Nephron progenitor cell (in vitro differentiated cells): ENCODE data around the gene SORCS2.
A peak's percentile ranks its signal among the peaks of the same experiment; 100 is the strongest.

Experiments used
- DNase-seq: peaks from one replicate; pipeline ENCODE4 v3.0.0; 2021
- H3K27ac Mint-ChIP-seq: 2 replicates; pipeline ENCODE4 v1.8.0; 2021; ENCODE audit warnings: mild to moderate bottlenecking, moderate library complexity, mixed read lengths
- H3K27me3 Mint-ChIP-seq: 2 replicates; pipeline ENCODE4 v1.8.0; 2021; ENCODE audit warnings: mild to moderate bottlenecking, low read depth, mixed read lengths; ENCODE audit not compliant: poor library complexity
- H3K36me3 Mint-ChIP-seq: 2 replicates; pipeline ENCODE4 v1.8.0; 2021; ENCODE audit warnings: low read depth, mixed read lengths
- H3K4me1 Mint-ChIP-seq: 2 replicates; pipeline ENCODE4 v1.8.0; 2021; ENCODE audit warnings: mixed read lengths
- H3K4me3 Mint-ChIP-seq: 2 replicates; pipeline ENCODE4 v1.8.0; 2021; ENCODE audit warnings: mild to moderate bottlenecking, moderate library complexity, mixed read lengths
- H3K9me3 Mint-ChIP-seq: 2 replicates; pipeline ENCODE4 v1.8.0; 2021; ENCODE audit warnings: mild to moderate bottlenecking, moderate library complexity, mixed read lengths
- TF ChIP-seq, protein P1 (sequence below): fragments of 200-600 bp; sonication (generic); IDR thresholded peaks from 2 replicates; pipeline ENCODE4 v1.5.0; 2021; ENCODE audit warnings: antibody characterized with exemption

The SORCS2 gene

DNA sequence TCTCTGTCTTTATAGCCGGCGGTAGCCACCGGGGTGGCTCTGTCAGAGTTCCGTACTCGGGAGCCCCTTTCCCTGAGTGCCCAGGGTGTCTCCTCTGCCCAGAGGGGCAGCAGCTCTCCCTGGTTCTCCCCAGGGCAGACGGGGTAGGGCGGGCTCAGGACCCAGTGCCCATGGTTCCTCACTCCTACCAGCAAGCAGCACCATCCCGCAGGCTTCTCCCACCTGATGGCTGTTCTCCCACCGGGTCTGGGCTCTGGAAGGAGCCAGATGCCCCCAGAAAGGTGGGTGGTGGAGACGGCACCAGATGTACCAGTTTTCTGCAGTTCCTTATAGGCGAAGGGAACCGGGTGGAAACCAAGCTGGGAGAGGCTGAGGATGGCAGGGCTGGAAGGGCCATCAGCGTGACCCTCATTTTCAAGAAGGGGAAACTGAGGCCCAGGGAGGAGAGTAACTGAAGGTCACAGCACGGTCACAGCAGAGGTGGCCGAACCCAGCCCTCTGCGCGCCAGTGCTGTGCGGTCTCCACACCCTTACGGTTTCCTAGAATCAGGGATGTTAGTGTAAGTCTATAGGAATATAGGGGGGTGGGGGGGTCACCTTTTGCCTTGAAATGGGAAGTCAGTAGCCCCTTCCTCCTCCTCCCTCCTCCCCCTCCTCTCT, 548.7 kb downstream of the SORCS2 start:
- no peak for DNase-seq
- peaks cover 26% of the 10 kb centered on the region for H3K4me1 Mint-ChIP-seq
- H3K27ac Mint-ChIP-seq, result no peak overlapping the region
- no peaks in the 10 kb centered on the region for H3K9me3 Mint-ChIP-seq
- no peaks in the 10 kb centered on the region for H3K36me3 Mint-ChIP-seq
- TF ChIP-seq, protein P1, sequence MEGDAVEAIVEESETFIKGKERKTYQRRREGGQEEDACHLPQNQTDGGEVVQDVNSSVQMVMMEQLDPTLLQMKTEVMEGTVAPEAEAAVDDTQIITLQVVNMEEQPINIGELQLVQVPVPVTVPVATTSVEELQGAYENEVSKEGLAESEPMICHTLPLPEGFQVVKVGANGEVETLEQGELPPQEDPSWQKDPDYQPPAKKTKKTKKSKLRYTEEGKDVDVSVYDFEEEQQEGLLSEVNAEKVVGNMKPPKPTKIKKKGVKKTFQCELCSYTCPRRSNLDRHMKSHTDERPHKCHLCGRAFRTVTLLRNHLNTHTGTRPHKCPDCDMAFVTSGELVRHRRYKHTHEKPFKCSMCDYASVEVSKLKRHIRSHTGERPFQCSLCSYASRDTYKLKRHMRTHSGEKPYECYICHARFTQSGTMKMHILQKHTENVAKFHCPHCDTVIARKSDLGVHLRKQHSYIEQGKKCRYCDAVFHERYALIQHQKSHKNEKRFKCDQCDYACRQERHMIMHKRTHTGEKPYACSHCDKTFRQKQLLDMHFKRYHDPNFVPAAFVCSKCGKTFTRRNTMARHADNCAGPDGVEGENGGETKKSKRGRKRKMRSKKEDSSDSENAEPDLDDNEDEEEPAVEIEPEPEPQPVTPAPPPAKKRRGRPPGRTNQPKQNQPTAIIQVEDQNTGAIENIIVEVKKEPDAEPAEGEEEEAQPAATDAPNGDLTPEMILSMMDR, result no peak
- no peak overlapping the region for H3K4me3 Mint-ChIP-seq
- peaks cover 3% of the 10 kb centered on the region for H3K27me3 Mint-ChIP-seq

DNA sequence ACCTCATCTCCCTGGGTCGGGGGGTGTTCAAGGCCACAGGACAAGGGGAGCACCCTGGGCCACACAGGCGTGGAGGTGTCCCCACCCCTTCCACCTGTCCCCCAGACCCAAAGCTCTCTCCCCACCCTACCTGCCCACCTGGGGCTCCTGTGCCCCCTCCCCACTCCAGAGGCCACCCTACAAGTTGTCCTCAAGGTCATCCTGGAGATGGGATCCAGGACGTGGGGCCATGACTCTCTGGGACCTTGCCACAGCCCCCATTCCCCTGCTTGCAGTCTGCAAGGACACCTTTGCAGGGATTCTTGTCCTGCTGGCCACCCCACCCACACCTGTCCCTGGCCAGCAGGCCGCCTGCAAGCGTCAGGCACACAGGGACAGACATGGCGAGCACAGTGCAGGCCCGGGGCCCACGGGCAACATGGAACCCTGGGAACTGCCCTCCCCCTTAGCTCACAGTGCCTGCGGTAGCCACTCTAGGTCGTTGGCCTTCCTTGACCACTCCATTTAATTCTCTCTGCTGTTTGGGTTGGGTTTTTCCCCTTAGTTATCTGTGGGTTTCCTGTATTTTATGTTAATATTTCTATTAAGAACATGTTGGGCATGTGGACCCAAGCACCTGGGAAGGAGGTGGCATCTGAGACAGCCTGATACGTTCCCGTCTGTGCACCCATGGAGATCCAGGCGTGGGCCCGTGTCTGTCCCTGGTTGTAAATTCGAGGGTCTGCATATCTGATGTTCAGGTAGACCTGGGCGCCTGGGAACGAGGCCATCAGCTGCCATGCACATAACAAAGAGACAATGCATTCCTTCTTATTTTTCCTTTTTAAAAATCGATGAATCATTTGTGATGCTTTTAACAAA, 549.8 kb downstream of the SORCS2 start:
- Mint-ChIP-seq H3K4me1 (peaks cover 36% of the 10 kb centered on the region), H3K9me3 (peaks cover 3% of the 10 kb centered on the region), H3K27ac (no peak overlapping the region), H3K36me3 (no peaks in the 10 kb centered on the region), H3K27me3 (peaks cover 3% of the 10 kb centered on the region), H3K4me3 (no peak overlapping the region)
- TF ChIP-seq, protein P1, result no peak
- DNase-seq, result no peak

DNA sequence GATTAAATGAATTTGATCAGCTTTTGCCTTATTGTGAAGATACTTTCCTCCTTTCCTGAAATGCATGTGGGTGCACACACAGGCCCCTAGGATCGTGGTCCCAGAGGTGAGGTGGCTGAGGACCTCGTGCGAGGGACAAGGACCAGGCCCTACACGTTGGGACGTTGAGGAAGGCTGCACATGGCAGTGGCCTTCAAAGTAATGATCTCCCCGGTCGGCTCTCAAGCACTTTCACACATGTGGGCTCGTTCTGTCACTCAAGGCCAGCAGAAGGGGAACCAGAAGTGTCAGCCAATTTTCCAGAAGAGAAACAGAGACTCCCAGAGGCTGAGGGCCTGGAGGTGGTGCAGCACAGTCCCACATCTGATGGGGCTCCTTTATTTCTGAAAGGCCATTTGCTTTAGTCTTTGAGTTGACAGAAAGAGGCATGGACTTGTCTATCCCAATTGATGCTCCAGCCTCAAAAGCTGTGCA, 550.5 kb downstream of the SORCS2 start:
- peaks cover 5% of the 10 kb centered on the region for H3K36me3 Mint-ChIP-seq
- DNase-seq, result no peak
- TF ChIP-seq, protein P1, result no peak
- H3K4me1 Mint-ChIP-seq, result peaks cover 42% of the 10 kb centered on the region
- H3K4me3 Mint-ChIP-seq, result no peak overlapping the region
- H3K27me3 Mint-ChIP-seq, result peaks cover 6% of the 10 kb centered on the region
- H3K9me3 Mint-ChIP-seq, result peaks cover 9% of the 10 kb centered on the region
- no peak overlapping the region for H3K27ac Mint-ChIP-seq

DNA sequence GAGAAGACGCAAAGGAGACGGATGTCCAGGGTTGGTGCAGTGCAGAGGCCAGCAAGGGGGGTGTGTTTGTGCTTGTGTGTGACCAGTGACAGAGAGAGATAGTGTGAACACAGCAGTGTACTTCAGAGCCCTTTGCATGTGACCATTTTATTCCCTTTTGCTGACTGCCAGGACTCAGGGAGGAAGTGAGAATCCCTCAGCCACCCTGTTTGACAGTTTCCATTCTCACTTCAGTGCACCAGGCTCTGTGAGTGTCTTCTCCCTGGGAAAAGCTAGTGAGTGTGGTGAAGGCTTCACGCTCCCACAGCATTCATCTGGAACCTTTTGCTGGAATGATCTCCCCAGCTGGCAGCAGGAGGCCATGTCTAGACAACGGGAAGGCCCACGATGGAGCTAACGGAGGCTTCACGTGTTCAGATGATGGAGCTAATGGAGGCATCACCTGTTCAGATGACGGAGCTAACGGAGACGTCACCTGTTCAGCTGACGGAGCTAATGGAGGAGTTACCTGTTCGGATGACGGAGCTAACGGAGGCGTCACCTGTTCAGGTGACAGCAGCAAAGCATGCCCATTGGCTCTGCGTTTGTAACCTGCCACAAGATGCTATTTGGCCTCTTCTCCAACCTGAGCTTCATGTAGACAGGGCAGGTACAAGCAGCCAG, 551.9 kb downstream of the SORCS2 start:
- peaks cover 20% of the 10 kb centered on the region for H3K9me3 Mint-ChIP-seq
- H3K27ac Mint-ChIP-seq, result peak overlapping the region; percentile 12
- H3K4me1 Mint-ChIP-seq, result peaks cover 57% of the 10 kb centered on the region
- peaks cover 6% of the 10 kb centered on the region for H3K27me3 Mint-ChIP-seq
- H3K4me3 Mint-ChIP-seq, result no peak overlapping the region
- DNase-seq, result no peak
- TF ChIP-seq, protein P1, result no peak
- H3K36me3 Mint-ChIP-seq, result peaks cover 16% of the 10 kb centered on the region

DNA sequence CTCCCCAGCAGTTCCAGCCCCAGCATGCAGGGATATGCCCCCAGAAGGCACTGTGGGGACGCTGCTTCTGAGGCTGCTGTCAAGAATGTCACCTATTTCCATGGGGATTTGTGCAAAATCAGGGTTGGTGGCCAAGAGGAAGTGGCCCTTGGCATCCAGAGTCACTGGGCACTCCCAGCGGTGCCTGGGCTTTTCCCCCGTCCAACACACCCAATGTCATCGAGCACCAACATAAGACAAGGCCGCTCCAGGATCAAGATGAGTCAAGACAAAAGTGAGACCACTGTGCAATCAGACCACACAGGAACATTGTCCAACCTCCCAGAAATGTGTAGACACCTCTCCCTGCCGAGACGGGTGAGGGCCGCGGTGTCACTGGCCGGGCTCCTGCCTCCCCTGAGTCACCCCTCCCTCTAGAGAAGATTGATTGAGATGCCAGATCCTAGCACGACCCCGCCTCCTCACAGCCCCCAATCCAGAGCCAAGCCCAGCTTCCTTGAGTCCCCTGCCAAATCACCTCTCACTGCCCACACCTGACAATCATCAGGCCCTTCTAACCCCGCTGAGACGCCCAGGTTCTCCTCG, 553.1 kb downstream of the SORCS2 start:
- Mint-ChIP-seq H3K9me3 (peaks cover 20% of the 10 kb centered on the region), H3K27ac (no peak overlapping the region), H3K36me3 (peaks cover 16% of the 10 kb centered on the region), H3K27me3 (peaks cover 6% of the 10 kb centered on the region), H3K4me3 (no peak overlapping the region), H3K4me1 (peaks cover 68% of the 10 kb centered on the region)
- no peak for DNase-seq
- TF ChIP-seq, protein P1, result no peak
